ACC112 (cell line): Measurements from ENCODE around the gene GAPDHS.

Source experiments
- H2AFZ ChIP-seq: fragments of 200-600 bp; sonication (generic); one replicate; pipeline ENCODE4 v1.6.0; 2017; ENCODE audit warnings: antibody characterized with exemption, low read length; ENCODE audit not compliant: unreplicated experiment
- H3K27ac ChIP-seq: fragments of 200-600 bp; sonication (generic); 2 replicates; pipeline ENCODE4 v1.5.1; 2014; ENCODE audit warnings: low read depth, mild to moderate bottlenecking, antibody characterized with exemption, low read length, moderate library complexity
- H3K27me3 ChIP-seq: fragments of 200-600 bp; sonication (generic); 2 replicates; pipeline ENCODE4 v1.6.1; 2014; ENCODE audit warnings: mild to moderate bottlenecking, antibody characterized with exemption, low read length, moderate library complexity, mixed read lengths; ENCODE audit not compliant: insufficient read depth
- H3K36me3 ChIP-seq: fragments of 200-600 bp; sonication (generic); 2 replicates; pipeline ENCODE4 v1.6.1; 2016; ENCODE audit warnings: mild to moderate bottlenecking, antibody characterized with exemption, low read length, moderate library complexity, mixed read lengths; ENCODE audit not compliant: insufficient read depth
- H3K4me1 ChIP-seq: fragments of 200-600 bp; sonication (generic); one replicate; pipeline ENCODE4 v1.6.1; 2016; ENCODE audit warnings: low read length, mixed read lengths; ENCODE audit not compliant: insufficient read depth, unreplicated experiment, control insufficient read depth
- H3K4me3 ChIP-seq: fragments of 200-600 bp; sonication (generic); 2 replicates; pipeline ENCODE4 v1.5.1; 2014; ENCODE audit warnings: mild to moderate bottlenecking, low read depth, low read length
- H3K79me2 ChIP-seq: fragments of 200-600 bp; sonication (generic); one replicate; pipeline ENCODE4 v1.6.0; 2016; ENCODE audit warnings: low read length; ENCODE audit not compliant: control insufficient read depth, unreplicated experiment, insufficient read depth

The GAPDHS gene

DNA sequence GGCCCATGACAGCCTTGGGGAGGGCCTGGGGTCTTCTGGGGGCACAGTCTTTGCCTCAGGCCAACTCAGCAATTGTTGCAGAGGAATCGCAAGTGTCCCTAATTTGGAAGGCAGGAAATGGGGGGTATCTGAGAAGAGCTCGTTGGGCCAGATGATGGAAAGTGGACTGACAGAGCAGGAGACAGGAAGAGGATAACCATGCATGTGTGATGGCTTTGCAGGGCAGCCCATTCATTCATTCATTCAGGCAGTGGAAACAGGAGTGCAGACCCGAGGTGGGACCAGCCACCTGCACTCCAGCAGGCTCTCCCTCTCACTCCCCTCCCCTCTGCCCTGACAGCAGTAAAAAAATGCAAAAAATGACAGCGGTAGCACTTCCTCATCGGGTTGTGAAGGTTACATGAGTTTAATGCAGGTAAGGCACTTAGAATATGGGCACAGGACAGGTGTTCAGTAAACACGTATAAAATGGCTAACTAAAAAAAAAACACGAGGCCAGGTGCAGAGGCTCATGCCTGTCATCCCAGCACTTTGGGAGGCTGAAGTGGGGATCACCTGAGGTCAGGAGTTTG, 7.2 kb downstream of the GAPDHS start:
- no peak overlapping the region for H3K4me3 ChIP-seq
- no peak overlapping the region for H2AFZ ChIP-seq

DNA sequence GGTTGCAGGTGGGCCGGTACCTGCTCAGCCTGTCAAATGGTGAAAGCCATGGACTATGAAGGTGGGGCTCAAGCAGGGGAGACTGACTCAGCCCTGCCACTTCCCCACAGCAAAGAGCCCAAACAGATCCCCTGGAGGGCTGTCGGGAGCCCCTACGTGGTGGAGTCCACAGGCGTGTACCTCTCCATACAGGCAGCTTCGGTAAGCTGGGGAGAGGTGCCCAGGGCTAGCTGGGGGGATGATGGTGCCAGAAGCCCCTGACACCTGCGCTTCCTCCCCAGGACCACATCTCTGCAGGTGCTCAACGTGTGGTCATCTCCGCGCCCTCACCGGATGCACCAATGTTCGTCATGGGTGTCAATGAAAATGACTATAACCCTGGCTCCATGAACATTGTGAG, 9.0 kb downstream of the GAPDHS start:
- Histone ChIP-seq H3K36me3 (no peaks in the 10 kb centered on the region), H3K4me3 (no peak overlapping the region)

More for the DNA sequence above, 7.2 kb downstream of the GAPDHS start:
- Histone ChIP-seq H3K79me2 (peaks cover 18% of the 10 kb centered on the region), H3K36me3 (no peaks in the 10 kb centered on the region), H3K4me1 (peaks cover 5% of the 10 kb centered on the region), H3K27ac (no peak overlapping the region), H3K27me3 (no peaks in the 10 kb centered on the region)

DNA sequence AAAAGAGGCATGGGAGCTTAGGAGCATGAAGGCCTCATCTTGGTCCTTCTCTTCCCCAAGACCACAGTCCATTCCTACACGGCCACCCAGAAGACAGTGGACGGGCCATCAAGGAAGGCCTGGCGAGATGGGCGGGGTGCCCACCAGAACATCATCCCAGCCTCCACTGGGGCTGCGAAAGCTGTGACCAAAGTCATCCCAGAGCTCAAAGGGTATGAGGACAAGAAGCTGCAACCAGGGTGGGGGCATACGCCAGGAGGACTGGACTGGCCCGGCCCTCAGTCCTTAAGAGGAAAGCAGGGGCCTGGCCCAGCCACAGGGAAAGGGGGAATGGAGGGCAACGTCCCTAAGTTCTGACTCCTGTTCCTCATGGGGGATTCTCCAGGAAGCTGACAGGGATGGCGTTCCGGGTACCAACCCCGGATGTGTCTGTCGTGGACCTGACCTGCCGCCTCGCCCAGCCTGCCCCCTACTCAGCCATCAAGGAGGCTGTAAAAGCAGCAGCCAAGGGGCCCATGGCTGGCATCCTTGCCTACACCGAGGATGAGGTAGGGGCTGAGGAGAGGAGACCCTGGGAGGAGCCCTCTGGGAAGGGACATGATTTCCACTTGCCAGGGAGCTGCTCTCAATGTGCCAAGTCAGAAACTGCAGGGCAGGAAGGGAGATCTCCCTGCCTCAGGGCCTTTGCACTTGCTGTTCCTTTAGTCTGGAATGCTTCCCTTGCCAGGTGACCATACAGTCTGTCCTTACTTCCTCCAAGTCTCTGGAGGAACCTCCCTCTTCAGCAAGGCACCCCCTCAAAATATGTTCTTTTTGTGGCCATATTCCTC, 10.2 kb downstream of the GAPDHS start:
- peaks cover 27% of the 10 kb centered on the region for H3K79me2 ChIP-seq
- H3K36me3 ChIP-seq = no peaks in the 10 kb centered on the region
- H3K4me3 ChIP-seq = no peak overlapping the region; the same call in 1 of the 2 replicates
- H3K27me3 ChIP-seq = no peaks in the 10 kb centered on the region
- H3K4me1 ChIP-seq = peaks cover 8% of the 10 kb centered on the region
- no peak overlapping the region for H3K27ac ChIP-seq
- no peak overlapping the region for H2AFZ ChIP-seq

More for the DNA sequence above, 9.0 kb downstream of the GAPDHS start:
- Histone ChIP-seq H3K27me3 (no peaks in the 10 kb centered on the region), H3K27ac (no peak overlapping the region), H3K4me1 (peaks cover 8% of the 10 kb centered on the region), H3K79me2 (peaks cover 27% of the 10 kb centered on the region), H2AFZ (no peak overlapping the region)

DNA sequence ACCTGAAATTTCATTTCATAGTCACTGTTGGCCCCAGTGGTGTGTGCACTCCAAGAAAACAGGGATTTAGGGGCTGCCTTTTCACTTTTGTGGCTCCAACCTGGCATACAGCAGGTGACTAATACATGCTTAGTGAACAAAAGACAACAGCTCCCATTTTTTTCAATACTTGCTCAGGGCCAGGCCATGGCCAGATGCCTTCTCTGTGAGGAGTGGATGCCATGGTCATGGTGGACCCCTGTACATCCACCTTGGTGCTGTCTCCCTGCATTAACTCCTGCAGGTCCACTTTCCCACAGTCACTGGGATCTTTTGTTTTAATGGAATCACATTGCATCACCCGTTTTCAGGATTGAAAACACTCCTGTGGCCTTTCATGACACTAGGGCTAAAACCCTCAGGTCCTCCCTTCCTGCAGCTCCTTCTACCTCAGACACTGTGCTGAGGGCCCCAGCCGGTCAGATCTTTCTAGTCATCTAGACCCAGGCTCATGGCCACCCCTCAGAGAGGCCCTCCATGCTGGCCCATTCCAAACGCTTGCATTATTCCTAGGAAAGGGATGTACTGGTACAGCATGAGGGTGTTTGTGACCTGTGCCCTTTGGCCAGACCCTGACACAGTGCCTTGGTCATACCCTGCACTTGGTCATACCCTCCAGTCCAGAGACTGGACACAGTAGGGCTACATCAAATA, 11.0 kb downstream of the GAPDHS start:
- Histone ChIP-seq H3K27me3 (no peaks in the 10 kb centered on the region), H2AFZ (no peak overlapping the region), H3K4me1 (peaks cover 8% of the 10 kb centered on the region), H3K27ac (no peak overlapping the region), H3K79me2 (peaks cover 27% of the 10 kb centered on the region), H3K36me3 (no peaks in the 10 kb centered on the region), H3K4me3 (peak overlapping the region; percentile 89)

DNA sequence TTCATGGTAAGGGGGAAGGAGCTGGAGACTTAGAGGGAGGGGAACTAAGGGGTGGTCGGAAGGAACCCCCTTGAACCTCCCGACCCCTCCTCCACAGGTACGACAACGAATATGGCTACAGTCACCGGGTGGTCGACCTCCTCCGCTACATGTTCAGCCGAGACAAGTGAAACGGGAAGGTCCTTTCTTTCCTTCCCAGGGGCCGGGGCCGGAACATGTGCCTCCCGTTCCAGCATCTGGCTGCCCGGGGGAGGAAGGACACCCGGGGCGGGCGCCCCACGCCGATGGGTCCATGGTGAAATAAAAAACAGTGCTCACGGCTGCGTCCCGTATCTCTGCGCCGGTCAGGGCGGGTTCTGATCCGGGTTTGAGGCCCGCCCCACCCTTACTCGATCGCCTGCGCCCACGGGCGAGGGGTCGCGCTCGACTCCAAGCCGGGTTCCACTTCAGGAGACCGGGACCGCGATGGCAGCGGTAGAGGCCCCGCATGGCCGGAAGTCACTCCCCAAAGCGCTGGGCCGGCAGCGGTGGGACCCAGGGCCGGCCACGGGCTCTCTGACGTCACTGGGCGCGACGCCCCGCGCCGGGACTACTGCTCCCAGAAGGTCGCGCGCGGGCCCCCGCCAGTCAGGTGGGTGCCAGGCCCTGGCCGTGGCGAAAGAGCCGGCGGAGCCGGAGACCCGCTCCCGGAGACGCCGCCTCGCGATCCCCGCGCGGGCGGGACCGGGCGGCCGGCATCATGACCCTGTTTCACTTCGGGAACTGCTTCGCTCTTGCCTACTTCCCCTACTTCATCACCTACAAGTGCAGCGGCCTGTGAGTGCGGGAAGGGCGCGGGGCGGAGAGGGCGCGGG, 12.0 kb downstream of the GAPDHS start, which contains the start of gene TMEM147:
Gene TMEM147 (plus strand): TSS at position 626 of the 854 bp plus-strand sequence. CDS start 114 bp downstream, at position 740.
- H3K4me1 ChIP-seq = peaks cover 8% of the 10 kb centered on the region
- H2AFZ ChIP-seq = peak within 1 kb of the TSS; percentile 91
- no peaks in the 10 kb centered on the region for H3K36me3 ChIP-seq

DNA sequence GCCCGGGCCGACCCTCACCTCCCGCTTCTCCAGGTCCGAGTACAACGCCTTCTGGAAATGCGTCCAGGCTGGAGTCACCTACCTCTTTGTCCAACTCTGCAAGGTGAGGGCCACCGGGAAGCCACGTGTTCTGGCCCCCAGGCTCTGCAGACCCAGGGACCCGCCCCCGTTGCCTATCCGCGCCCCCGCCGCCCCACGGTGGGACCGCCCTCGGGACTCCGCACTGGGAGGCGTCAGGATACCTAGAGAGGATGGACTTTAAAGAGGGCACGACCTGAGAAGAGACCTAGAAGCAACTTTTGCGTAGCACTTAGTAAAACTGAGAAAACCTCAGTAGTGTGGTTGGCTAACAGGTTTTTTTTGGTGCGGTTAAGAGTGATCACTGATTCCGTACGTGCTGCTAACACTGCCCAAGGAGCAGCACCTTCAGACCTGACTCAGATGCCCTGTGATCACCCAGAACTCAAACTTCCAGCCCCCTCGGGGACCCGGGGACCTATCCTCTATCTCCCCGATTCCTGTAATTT, 12.7 kb downstream of the GAPDHS start:
- Histone ChIP-seq H3K36me3 (no peaks in the 10 kb centered on the region), H3K27me3 (no peaks in the 10 kb centered on the region), H3K4me3 (peak overlapping the region; percentile 89), H2AFZ (peak overlapping the region; percentile 91), H3K4me1 (peaks cover 8% of the 10 kb centered on the region), H3K79me2 (peaks cover 27% of the 10 kb centered on the region), H3K27ac (no peak overlapping the region; the same call in 1 of the 2 replicates)

More for the DNA sequence above, 12.0 kb downstream of the GAPDHS start, which contains the start of gene TMEM147:
- no peaks in the 10 kb centered on the region for H3K27me3 ChIP-seq
- H3K27ac ChIP-seq = peak within 1 kb of the TSS; percentile 44; the same call in 1 of the 2 replicates
- H3K4me3 ChIP-seq = peak within 1 kb of the TSS; percentile 89
- H3K79me2 ChIP-seq = peaks cover 27% of the 10 kb centered on the region

DNA sequence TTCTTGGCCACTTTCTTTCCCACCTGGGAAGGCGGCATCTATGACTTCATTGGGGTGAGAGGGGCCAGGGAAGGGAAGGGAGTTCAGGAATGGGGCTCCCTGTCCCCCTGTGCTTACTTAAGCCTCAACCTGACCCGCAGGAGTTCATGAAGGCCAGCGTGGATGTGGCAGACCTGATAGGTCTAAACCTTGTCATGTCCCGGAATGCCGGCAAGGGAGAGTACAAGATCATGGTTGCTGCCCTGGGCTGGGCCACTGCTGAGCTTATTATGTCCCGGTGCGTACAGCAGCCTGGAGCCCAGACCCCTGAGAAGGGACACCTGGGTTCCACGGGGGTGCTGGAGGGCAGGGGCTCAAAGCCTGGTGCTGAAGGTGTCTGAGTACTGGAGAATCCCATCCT, 13.3 kb downstream of the GAPDHS start:
- H2AFZ ChIP-seq = no peak overlapping the region
- peaks cover 8% of the 10 kb centered on the region for H3K4me1 ChIP-seq
- peaks cover 27% of the 10 kb centered on the region for H3K79me2 ChIP-seq
- H3K27ac ChIP-seq = no peak overlapping the region
- H3K36me3 ChIP-seq = no peaks in the 10 kb centered on the region
- peak overlapping the region; percentile 89 for H3K4me3 ChIP-seq
- no peaks in the 10 kb centered on the region for H3K27me3 ChIP-seq

DNA sequence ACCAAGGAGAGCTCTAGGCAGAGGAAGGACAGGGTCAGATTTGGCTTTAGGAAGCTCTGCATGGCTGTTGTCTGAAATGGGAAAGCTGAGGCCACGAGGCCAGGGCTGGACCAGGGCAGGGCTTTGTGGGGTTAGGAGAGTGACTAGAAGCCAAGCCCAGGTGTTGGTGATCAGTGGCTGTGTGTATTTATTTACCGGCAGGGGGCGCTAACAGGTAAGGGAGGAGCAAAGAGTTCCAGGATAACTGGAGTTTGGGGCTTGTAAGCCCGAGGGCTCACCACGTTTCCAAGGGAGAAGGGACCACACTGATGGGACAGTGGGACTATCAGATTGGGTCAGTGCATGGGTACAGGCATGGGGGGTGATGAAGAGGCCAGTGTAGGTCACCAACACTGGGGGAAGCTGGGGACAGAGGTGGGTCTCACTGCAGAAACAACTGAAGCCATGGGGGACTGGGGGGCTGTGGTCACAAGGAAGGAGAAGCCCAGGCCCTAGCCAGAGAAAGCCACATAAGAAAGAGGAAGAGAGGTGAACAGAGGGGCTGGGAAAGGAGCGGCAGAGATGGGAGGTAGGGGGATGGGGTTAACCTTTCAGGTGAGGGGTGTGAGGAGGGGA, 16.0 kb downstream of the GAPDHS start:
- Histone ChIP-seq H3K4me1 (peaks cover 6% of the 10 kb centered on the region), H3K79me2 (peaks cover 19% of the 10 kb centered on the region), H3K36me3 (no peaks in the 10 kb centered on the region), H3K4me3 (no peak overlapping the region), H2AFZ (no peak overlapping the region), H3K27me3 (no peaks in the 10 kb centered on the region), H3K27ac (no peak overlapping the region)

DNA sequence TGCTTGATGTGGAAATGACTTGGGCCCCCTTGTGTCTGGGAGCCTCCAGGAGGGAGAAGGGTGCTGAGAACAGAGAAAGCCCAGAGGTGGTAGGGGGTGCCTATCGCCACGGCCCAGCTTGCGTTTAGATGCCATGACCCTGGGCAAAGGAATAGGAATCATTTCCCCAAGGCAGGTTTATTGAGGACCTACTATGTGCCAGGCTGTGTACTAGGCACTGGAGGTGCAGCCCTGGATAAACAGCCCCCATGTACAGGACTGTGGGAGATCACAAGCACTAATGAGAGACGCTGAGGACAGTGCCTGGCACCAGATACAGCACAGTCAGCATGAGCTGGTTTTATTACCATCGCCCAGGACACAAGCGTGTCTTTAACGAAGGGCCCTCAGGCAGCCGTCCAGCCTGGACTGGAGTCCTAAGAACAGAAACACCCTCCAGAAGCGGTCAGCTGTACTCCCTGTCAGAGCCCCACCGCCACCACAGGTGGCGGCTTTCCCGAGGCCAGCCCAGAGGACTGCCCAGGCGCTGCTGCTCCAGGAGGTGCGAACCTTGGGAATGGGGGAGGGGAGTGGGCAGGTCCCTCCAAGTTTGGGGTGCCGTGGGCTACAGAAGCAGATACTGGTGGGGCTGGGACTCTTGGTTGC, 16.7 kb downstream of the GAPDHS start:
- H3K4me3 ChIP-seq = no peak overlapping the region
- H2AFZ ChIP-seq = no peak overlapping the region

More for the DNA sequence above, 16.7 kb downstream of the GAPDHS start:
- peaks cover 12% of the 10 kb centered on the region for H3K79me2 ChIP-seq
- peaks cover 3% of the 10 kb centered on the region for H3K4me1 ChIP-seq
- no peaks in the 10 kb centered on the region for H3K36me3 ChIP-seq
- H3K27me3 ChIP-seq = no peaks in the 10 kb centered on the region
- H3K27ac ChIP-seq = no peak overlapping the region
